Skeletal muscle cell (primary cell): ENCODE data around the gene ACTA2.

Source experiments
- DNase-seq: peaks from one replicate; pipeline ENCODE4 v3.0.0-alpha.2; 2010; ENCODE audit warnings: low read depth
- H3K4me3 ChIP-seq: 2 replicates; pipeline ENCODE4 v1.5.1; 2011; ENCODE audit warnings: low read depth, mild to moderate bottlenecking, control low read depth, low read length, moderate library complexity

ACTA2 gene

GRCh38 chr10:88952647-88953111 lies at the start of gene ACTA2:
ACTA2 (minus strand) TSS chr10:88952773; CDS start chr10:88948930, 3,843 bp downstream.
- no peak for DNase-seq
- peak within 1 kb of the TSS; percentile 23 for H3K4me3 ChIP-seq

- no peak overlapping the region for H3K4me3 ChIP-seq
- DNase-seq, result no peak
Measured at GRCh38 chr10:89001729-89002072, 49.1 kb upstream of the ACTA2 start.

GRCh38 chr10:89001024-89001728 lies 48.6 kb upstream of the ACTA2 start:
- no peak overlapping the region for H3K4me3 ChIP-seq
- DNase-seq, result no peak

- no peak overlapping the region for H3K4me3 ChIP-seq
- no peak for DNase-seq
Measured at GRCh38 chr10:88999625-89000024, 47.1 kb upstream of the ACTA2 start.

GRCh38 chr10:88996927-88997326 lies 44.4 kb upstream of the ACTA2 start:
- H3K4me3 ChIP-seq, result no peak overlapping the region
- DNase-seq, result no peak

- H3K4me3 ChIP-seq, result no peak overlapping the region
- no peak for DNase-seq
Measured at GRCh38 chr10:88995156-88995876, 42.7 kb upstream of the ACTA2 start.

GRCh38 chr10:88994019-88994418 lies 41.4 kb upstream of the ACTA2 start:
- no peak for DNase-seq
- H3K4me3 ChIP-seq, result no peak overlapping the region

- DNase-seq, result no peak
Measured at GRCh38 chr10:88992921-88993524, 40.5 kb upstream of the ACTA2 start.

GRCh38 chr10:88991899-88992320 lies 39.3 kb upstream of the ACTA2 start:
- DNase-seq, result no peak
- H3K4me3 ChIP-seq, result peak overlapping the region; percentile 81

More at GRCh38 chr10:88992921-88993524, 40.5 kb upstream of the ACTA2 start:
- peak overlapping the region; percentile 81 for H3K4me3 ChIP-seq

GRCh38 chr10:88991161-88991898 lies 38.8 kb upstream of the ACTA2 start:
- DNase-seq, result no peak
- peak overlapping the region; percentile 81 for H3K4me3 ChIP-seq

GRCh38 chr10:88990384-88991160 lies 38.0 kb upstream of the ACTA2 start, which contains the start of gene FAS:
FAS (plus strand) TSS chr10:88990798; CDS start chr10:88990877, 79 bp downstream.
- peak within 1 kb of the TSS; percentile 81 for H3K4me3 ChIP-seq
- no peak for DNase-seq

- peak overlapping the region; percentile 81 for H3K4me3 ChIP-seq
- DNase-seq, result peak; percentile 85
Measured at GRCh38 chr10:88989824-88990383, 37.3 kb upstream of the ACTA2 start.

GRCh38 chr10:88989423-88989822 lies 36.9 kb upstream of the ACTA2 start:
- peak overlapping the region; percentile 81 for H3K4me3 ChIP-seq
- DNase-seq, result no peak

GRCh38 chr10:88987840-88988239 lies 35.3 kb upstream of the ACTA2 start:
- H3K4me3 ChIP-seq, result no peak overlapping the region
- no peak for DNase-seq

- no peak for DNase-seq
- H3K4me3 ChIP-seq, result no peak overlapping the region
Measured at GRCh38 chr10:88987243-88987725, 34.7 kb upstream of the ACTA2 start.

GRCh38 chr10:88986549-88987242 lies 34.1 kb upstream of the ACTA2 start:
- no peak overlapping the region for H3K4me3 ChIP-seq
- DNase-seq, result no peak

- no peak overlapping the region for H3K4me3 ChIP-seq
- no peak for DNase-seq
Measured at GRCh38 chr10:88984525-88984924, 32.0 kb upstream of the ACTA2 start.

GRCh38 chr10:88983939-88984338 lies 31.4 kb upstream of the ACTA2 start:
- no peak overlapping the region for H3K4me3 ChIP-seq
- DNase-seq, result no peak
